GM18873 (cell line): Measurements from ENCODE around the gene HLX.

Experiments used
- ATAC-seq: cut with Tn5 transposase; IDR thresholded peaks from one replicate; pipeline ENCODE4 v1.9.1; 2021; ENCODE audit warnings: mild to moderate bottlenecking, moderate library complexity, moderate number of reproducible peaks; ENCODE audit not compliant: unreplicated experiment, low FRiP score

Gene HLX

GRCh38 chr1:220894025-220894923 is 15.0 kb downstream of the HLX start:
- ATAC-seq = no peak

DNA sequence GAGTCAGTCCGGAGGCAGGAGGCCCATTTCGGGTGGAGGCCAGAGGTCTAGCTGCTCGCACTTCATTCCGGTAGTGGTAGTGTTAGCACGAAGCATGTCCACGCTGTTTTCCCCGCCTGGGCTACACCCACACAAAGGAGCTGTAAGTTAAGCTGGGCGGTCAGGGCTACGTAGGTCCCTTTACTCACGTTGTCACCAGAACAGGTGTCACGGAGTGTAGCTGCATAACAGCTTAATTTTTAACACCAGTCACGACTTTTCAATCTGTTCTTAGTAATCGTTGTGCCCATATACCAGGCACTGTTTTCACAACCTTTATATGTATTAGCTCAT is 15.6 kb downstream of the HLX start:
- ATAC-seq = no peak

DNA sequence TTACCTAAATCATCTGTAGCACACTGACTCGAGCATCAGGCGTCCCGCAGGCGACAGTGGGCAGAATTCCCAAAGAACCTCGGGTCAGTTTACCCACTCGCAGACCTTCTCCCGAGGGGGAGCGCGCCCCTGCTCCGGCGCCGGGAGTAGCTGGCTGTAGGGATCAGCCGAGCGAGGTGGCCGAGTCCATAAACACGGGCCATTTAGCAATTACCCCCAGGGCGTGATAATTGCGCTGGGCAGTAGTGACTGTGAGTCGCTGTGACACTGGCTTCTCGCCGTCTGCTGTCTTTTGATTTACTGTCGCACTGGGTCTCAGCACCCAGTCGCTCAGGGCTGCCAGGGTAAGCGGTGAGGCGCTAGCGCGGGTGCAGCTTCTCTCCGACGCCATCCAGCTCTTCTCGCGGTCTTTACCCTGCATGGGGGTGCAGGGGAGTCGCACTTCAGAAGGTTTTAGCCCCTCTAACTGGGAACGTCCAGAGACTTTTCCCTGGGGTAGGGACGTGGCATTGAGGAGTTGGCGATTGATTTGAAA is 16.2 kb downstream of the HLX start:
- ATAC-seq = no peak

DNA sequence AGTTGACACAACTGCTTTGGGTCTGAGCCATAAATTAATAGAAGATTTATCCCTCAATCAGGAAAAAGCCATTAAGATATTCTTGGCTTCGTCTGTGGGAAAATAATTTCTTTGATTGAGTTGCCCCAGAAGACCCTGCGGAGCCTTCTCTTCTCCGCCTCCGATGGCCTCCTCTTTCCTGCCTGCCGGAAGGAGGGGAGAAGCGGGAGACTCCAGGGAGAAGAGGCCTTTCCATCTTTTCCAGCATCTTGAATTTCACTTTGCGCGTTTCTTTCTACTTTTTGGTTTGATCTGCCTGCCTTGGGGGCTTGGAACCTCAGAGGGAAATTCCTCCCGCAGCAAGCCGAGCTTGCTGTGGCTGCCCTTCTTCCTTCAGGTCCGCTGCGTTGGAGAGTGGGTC is 16.8 kb downstream of the HLX start:
- no peak for ATAC-seq

DNA sequence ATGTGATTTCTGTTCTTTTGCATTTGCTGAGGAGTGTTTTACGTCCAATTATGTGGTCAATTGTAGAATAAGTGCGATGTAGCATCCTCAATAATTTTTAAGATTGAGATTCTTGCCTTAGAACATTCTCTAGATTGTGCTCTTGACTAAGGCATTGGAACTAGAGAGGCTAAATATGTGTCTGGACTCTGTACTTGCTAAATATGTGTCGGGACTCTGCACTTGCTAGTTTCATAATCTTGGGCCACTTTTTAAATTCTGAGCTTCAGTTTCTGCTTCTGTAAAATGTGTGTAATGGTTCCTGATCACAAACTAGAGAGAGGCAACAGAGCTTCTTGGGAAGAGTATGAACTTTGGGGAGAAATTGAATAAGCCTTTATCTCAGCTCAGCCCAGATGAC is 21.6 kb downstream of the HLX start:
- no peak for ATAC-seq

DNA sequence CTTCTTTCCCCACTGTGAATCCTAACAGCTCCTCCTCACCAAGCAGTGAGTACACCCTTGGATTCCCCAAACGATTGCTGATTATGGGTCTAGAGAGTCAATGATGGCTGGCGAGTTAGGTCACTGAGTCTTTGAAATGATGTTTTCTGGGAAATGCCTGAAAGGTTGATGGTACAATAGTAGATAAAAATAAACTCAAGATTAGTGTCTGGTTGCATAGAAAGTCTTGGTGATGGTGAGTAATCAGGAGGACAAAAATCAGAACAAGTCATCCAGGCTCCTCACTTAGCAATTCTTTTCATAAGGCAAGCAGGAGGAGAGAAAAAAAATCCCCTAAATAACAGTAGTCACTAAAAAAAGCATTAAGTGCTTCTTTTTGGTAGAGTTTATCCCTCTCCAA is 22.6 kb downstream of the HLX start:
- no peak for ATAC-seq

DNA sequence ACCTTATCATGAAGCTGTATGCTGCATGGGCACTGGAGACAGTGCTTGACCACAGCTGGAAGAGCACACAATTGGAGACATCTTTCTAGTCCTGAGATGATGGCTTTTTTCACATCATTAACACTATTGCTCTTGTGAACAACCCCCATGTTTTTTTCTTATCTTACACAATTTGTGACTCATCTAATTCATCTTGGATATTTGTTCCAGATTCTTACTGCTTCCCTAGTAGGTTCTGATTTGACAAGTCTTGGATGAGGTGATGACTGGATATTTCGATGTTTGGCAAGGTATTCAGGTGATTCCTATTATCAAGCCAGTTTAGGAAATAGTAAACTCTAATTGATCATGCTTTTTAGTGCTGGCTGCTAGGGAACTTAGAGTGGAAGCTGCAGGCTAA is 23.7 kb downstream of the HLX start:
- no peak for ATAC-seq

GRCh38 chr1:220904876-220905275 is 25.6 kb downstream of the HLX start:
- ATAC-seq = no peak

- ATAC-seq = no peak
Measured at GRCh38 chr1:220905650-220906560, 26.7 kb downstream of the HLX start.

DNA sequence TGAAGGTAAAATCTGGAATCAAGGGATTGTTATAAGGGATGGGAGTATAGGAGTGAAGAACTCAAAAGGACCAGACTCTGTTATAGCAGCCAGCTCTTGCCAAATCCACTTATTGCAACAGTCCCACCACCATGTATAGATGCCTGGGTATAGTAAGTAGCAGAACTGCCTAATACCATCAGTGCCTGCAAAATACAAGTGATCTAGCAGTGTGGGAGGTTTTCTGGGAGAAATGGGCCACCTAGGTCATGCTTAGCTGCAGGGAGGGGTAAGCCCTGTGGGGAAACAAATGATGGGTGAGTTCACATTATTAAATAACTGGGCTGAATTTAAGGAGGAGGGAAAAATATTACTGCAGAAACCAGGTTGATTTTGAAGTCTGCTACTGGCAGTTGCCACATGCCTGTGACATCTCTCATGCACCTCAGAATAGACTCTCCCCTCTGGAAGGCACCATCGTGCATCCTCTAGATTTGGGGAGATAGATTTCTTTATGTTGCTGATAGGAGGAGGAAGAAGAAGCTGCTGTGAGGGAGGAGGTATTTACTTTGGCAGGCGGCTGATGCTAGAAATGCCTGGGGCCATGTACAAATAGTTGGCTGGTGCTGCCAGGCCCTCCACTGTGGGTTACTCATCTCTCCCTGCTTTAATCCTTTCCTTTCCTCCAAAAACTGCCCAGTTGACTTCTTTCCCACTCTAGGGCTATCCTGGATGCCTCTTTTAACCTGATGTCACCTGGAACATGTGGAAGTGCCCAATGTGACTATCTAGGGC is 27.5 kb downstream of the HLX start:
- ATAC-seq = no peak

GRCh38 chr1:220908757-220909156 is 29.5 kb downstream of the HLX start:
- no peak for ATAC-seq

- no peak for ATAC-seq
Measured at GRCh38 chr1:220910021-220910420, 30.8 kb downstream of the HLX start.

DNA sequence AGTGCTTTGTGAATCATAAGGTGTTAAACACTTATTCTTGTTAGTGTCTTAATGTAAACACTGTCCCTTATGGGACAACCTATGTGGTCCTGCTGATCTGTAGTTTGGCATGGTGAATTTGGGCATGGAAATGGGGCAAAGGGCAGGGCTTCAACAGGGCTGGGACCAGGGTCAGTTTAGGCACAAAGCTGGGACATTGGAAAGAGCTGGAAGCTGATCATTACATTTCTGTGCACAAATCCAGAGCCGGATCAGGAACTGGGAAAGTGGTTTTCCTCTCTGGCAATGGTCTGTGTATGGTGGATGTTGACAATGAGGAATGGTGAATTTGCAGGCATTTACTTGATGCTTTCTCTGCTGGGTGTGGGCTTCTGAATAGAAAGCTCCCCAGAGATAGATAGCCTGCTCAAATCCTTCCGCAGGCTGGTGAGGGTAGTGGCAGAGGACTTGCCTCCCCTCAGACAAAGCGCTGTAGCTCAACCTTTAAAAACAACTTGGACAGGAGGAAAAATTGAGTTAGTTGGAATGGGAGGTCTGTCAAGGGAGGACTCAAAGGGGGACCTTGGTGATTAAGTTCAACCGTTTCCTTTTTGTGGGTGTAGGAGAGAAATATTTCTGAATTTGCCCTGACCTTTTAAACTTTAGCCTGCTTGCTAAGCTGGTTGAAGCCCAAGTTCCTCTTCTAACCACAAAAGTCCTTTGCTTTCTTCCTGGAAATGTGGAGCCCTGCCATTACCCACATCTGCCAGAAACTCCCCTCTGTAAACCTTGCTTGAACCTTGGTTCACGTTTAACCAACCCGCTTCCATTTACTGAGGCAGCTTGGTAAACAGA is 35.3 kb downstream of the HLX start:
- no peak for ATAC-seq

DNA sequence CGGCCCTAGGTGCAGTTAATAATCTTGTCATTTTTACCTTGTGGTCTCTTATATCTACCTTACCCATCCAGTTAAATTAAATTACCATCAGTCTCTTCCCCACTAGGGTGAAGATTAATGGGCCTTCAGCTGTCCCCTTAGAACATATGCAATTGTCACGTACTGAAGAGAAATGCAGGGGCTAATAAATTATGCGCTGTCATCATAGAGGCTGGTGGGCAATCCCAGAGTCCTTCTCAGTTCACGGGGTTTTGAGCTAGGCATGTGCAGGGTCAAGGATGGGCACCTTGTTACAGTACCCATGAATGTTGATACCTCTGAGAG is 35.8 kb downstream of the HLX start:
- ATAC-seq = no peak

DNA sequence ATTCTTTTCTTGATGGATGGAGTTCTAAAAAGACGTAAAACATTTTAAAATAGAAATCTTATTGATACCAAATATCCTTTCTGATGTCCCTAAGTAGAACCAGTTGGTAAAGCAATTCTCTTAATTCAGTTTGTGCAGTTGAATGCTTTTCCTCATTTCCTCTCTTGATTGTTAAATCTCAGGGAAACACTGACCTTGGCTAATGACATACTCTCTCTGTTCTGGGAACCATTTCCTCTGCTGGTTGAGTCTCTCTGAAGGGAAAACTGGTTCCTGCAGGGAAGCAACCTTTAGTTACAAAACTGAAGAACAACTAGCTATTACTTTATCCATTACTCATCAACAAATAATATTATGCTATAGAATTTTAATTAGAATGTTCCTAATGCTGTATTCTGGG is 36.7 kb downstream of the HLX start:
- ATAC-seq = no peak

- no peak for ATAC-seq
Measured at GRCh38 chr1:220917101-220917500, 37.9 kb downstream of the HLX start.

GRCh38 chr1:220917535-220918209 is 38.4 kb downstream of the HLX start:
- ATAC-seq = no peak

GRCh38 chr1:220918285-220918951 is 39.2 kb downstream of the HLX start:
- no peak for ATAC-seq

- no peak for ATAC-seq
Measured at GRCh38 chr1:220920967-220921366, 41.7 kb downstream of the HLX start.
